BE2C (cell line): Measurements from ENCODE around the gene CACNA1G.

Experiments
- DNase-seq: peaks from one replicate; pipeline ENCODE4 v3.0.0-alpha.2; 2020
- H3K27me3 ChIP-seq: fragments of 250-450 bp; sonication (Bioruptor Pico); 2 replicates; pipeline ENCODE4 v1.5.1; 2020; ENCODE audit warnings: mild to moderate bottlenecking
- H3K36me3 ChIP-seq: fragments of 250-450 bp; sonication (Bioruptor Pico); 2 replicates; pipeline ENCODE4 v1.5.1; 2020; ENCODE audit warnings: mild to moderate bottlenecking
- H3K4me1 ChIP-seq: fragments of 250-450 bp; sonication (Bioruptor Pico); 2 replicates; pipeline ENCODE4 v1.5.1; 2020
- H3K4me3 ChIP-seq: 2 replicates; pipeline ENCODE4 v1.5.1; 2011; ENCODE audit warnings: low read depth, low read length
- H3K9me3 ChIP-seq: fragments of 250-450 bp; sonication (Bioruptor Pico); 2 replicates; pipeline ENCODE4 v1.5.1; 2020
- CTCF ChIP-seq: IDR thresholded peaks from 2 replicates; pipeline ENCODE4 v1.5.1; 2012; ENCODE audit warnings: mild to moderate bottlenecking, low read depth, low read length

CACNA1G gene

DNA sequence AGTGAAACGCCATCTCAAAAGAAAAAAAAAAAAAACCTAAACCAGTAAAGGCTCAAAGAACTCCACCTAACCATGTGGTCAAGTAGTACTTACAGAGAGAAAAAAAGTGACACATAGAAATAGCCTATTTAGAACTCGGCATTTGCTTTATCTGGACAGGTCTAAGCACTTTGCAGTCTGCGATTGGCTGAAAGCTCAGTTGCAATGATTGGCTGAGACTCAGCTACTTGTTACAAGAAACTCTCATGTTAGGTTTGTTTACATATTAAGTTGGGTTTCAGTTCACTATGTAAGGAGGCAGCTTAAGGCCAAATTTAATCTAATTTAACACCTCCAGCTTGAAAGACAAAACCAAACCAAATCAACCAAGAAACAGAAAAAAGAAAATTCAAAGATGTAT is 93.2 kb downstream of the CACNA1G start:
- Histone ChIP-seq H3K9me3 (no peaks in the 10 kb centered on the region), H3K36me3 (no peaks in the 10 kb centered on the region), H3K4me1 (peaks cover 4% of the 10 kb centered on the region; the same call in 1 of the 2 replicates), H3K4me3 (no peak overlapping the region), H3K27me3 (no peaks in the 10 kb centered on the region)
- no peak for DNase-seq
- TF ChIP-seq CTCF: no peak

GRCh38 chr17:50656509-50656908 is 96.0 kb downstream of the CACNA1G start:
- DNase-seq: no peak
- H3K4me1 ChIP-seq: peaks cover 27% of the 10 kb centered on the region
- no peak overlapping the region for H3K4me3 ChIP-seq
- TF ChIP-seq CTCF: no peak
- H3K9me3 ChIP-seq: no peaks in the 10 kb centered on the region
- no peaks in the 10 kb centered on the region for H3K27me3 ChIP-seq
- no peaks in the 10 kb centered on the region for H3K36me3 ChIP-seq

DNA sequence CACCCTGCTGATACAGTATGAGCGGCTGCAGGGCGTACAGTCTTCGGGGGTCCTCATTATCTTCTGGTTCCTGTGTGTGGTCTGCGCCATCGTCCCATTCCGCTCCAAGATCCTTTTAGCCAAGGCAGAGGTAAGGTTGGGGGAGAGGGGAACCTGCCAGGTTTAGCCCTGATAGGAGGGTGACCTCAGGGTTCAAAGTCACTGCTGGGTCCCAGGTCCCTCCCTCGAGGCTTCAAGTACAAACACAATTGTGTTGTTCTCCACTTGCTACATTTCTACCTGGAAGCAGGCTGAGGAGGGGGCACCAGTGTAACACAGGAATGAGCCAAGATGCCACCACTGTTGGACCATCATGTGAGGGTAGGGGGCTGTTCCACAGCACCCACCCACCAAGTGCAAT is 96.5 kb downstream of the CACNA1G start:
- no peak for TF ChIP-seq CTCF
- DNase-seq: no peak
- no peak overlapping the region for H3K4me3 ChIP-seq
- H3K36me3 ChIP-seq: no peaks in the 10 kb centered on the region
- no peaks in the 10 kb centered on the region for H3K27me3 ChIP-seq
- H3K4me1 ChIP-seq: peaks cover 32% of the 10 kb centered on the region
- H3K9me3 ChIP-seq: no peaks in the 10 kb centered on the region

- no peaks in the 10 kb centered on the region for H3K27me3 ChIP-seq
- no peaks in the 10 kb centered on the region for H3K36me3 ChIP-seq
- H3K4me3 ChIP-seq: no peak overlapping the region
- no peak for TF ChIP-seq CTCF
- no peaks in the 10 kb centered on the region for H3K9me3 ChIP-seq
- peaks cover 33% of the 10 kb centered on the region for H3K4me1 ChIP-seq
- DNase-seq: no peak
Measured at GRCh38 chr17:50657627-50658026, 97.1 kb downstream of the CACNA1G start.

DNA sequence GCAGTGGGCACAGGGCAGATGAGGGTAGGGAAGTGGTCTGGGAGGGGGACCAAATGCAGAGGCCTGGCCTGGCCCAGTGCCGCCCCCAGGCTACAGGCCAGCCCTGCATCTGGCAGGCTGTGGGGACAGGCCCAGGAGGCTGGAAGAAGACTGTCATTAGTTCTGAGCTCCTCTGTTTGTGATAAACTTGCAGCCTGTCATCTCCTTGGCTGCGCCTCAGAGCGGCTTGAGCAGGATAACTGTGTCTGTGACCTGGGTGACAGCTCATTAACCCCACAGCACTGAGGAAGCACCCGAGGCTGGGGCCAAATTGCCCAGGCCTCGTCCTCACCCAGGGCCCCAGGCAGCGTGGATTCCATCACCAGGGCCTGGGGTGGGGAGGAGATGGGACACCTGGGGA is 98.1 kb downstream of the CACNA1G start:
- H3K9me3 ChIP-seq: no peaks in the 10 kb centered on the region
- peak; percentile 60 for DNase-seq
- H3K4me3 ChIP-seq: no peak overlapping the region
- no peaks in the 10 kb centered on the region for H3K27me3 ChIP-seq
- TF ChIP-seq CTCF: no peak
- H3K4me1 ChIP-seq: peaks cover 33% of the 10 kb centered on the region
- no peaks in the 10 kb centered on the region for H3K36me3 ChIP-seq

- H3K9me3 ChIP-seq: no peaks in the 10 kb centered on the region
- H3K27me3 ChIP-seq: no peaks in the 10 kb centered on the region
- no peak for DNase-seq
- peaks cover 33% of the 10 kb centered on the region for H3K4me1 ChIP-seq
- no peak for TF ChIP-seq CTCF
- no peaks in the 10 kb centered on the region for H3K36me3 ChIP-seq
- no peak overlapping the region for H3K4me3 ChIP-seq
Measured at GRCh38 chr17:50659179-50659578, 98.7 kb downstream of the CACNA1G start.
